NCI-H2227 (cell line): ENCODE data around the gene ATP6V0D1.

Source experiments
- DNase-seq: peaks from one replicate; lab custom pipeline; 2025; ENCODE audit not compliant: unreplicated experiment; lab: John Stamatoyannopoulos, UW

The ATP6V0D1 gene

DNA sequence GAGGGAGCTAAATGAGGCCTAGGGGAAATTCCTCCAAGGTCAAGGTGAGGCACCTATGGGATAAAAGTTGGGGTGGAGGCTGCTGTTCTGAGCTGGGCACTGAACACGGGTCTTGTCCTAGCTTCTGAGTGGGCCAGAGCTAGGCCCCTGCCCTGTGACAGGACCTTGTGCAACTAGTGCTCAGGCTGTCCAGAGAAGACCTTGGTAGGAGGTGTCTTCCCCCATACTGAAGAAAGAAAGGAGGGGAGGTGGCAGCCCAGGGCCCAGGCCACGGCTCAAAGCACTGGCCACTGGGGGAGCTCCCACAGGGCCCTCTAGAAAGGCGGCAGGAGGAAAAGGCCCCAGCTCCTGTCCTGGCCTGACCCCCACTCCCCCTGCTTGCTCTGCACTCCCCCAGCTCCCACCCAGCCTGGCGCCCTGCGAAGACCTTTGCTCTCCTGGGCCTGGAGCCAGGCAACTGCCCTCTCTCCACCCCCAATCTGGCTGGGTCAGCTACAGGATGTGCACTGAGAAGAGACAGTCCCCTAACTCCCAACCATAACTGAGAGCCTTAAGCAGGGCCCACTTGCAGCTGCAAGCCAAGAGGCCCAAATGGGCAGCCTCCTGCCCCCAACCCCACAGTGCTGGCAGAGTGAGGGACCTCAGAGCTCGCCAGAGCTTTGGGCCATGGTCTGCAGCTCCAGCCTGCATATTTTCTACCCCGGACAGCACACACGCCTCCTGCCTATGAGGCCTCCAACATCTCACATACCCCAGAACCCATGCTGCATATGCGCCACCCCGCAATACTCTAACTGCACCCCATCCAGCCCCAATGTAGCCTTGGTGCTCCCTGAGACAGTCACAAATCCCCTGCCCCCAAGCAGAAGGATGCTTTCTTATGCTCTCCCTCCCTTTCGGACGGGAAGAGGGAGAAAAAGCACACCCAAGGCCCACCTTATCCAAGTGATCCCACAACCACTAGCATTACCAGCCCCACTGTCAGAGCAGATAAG lies 34.7 kb downstream of the ATP6V0D1 start:
- no peak for DNase-seq

DNA sequence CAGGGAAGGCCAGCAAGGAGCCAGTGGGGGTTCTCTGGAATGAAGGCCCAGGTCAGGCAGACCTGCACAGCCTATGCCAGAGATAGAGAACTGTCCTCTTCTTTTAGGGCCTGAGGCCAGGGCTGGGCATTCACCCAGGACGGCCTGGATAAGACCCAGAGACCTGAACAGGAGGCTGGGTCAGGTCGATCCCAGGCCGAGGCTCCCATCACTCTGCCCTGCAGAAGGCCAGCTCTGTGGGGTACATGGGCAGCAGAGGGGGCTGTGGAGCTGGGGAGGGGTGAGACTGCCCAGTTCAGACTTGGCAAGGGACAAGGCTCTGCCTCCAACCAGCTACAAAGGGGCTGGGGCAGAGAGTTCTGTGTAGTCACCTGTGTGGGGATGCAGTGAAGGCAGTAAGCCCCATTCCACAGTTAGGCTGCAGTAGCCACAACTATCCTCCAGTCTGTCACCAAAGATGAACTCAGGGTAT lies 35.5 kb downstream of the ATP6V0D1 start:
- no peak for DNase-seq

DNA sequence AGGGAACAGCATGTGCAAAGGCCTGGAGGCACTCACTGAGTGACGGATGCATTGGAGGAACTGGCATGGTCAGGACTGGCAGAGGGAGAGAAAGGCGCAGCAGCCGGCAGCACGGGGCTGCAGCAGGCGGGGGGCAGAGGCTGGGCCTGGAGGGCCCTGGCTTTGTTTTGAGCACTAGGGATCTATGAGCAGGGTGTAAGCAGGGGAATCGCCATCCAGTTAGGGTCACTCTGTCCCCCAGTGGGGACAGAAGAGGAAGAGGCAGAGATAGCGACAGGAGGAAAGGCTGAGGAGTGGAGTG lies 35.9 kb downstream of the ATP6V0D1 start:
- no peak for DNase-seq

DNA sequence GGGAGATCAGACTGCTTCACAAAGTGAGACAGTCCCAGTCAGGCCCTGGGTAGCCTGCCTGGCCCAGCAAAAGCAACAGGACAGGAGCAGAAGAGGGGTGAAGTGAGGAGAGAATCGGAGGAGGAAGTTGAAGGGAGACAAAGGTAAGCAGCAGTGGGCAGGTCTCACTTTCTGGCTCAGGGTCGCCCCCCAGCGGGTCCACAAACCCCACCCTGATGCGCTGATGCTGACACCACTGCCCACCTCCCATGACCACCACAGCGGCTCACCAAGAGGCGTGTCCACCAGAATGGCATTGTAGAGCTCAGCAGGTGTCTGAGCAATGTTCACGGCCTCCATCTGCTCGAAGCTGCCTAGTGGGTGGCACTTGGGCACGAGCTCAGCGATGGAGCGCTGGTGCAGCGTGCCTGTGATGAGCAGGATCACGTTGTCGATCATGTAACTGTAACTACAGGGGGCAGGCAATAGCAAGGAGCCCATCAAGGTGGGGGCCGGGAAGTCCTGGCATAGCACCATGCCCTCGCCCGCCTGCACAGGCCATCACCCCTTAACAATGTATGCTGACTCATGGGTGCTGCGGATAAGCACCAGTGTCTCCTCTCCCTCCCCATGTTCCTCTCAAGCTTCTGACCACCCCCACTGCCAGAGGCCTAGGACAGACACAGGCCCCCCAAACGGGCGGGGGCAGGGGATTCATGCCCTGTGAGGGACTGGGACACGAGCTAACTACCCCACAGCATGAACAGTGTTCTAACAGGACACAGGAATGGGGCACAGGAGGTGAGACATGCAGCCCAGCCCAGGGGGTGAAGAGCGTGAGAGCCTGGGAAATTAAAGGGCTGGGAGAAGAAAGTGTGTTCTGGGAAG lies 36.5 kb downstream of the ATP6V0D1 start:
- DNase-seq: peak; percentile 3

DNA sequence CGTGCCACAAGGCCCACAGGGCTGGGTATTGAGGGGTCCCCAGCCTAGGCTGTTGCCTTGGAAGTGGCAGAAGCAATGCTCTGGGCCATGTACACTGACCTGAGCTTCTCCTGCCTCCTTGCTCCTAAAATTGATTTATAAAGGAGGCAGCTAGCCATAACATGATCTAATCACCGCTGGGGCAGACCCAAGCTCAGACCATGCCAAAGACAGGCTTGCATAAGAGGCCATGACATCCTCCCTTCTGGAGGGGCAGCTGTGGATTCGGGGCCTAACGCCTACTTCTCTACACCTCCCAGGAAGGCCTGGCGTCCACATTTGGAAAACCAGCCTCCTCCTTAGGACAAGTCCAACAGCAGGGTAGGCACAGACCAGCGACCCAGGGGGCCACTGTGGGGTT lies 37.7 kb downstream of the ATP6V0D1 start:
- no peak for DNase-seq

DNA sequence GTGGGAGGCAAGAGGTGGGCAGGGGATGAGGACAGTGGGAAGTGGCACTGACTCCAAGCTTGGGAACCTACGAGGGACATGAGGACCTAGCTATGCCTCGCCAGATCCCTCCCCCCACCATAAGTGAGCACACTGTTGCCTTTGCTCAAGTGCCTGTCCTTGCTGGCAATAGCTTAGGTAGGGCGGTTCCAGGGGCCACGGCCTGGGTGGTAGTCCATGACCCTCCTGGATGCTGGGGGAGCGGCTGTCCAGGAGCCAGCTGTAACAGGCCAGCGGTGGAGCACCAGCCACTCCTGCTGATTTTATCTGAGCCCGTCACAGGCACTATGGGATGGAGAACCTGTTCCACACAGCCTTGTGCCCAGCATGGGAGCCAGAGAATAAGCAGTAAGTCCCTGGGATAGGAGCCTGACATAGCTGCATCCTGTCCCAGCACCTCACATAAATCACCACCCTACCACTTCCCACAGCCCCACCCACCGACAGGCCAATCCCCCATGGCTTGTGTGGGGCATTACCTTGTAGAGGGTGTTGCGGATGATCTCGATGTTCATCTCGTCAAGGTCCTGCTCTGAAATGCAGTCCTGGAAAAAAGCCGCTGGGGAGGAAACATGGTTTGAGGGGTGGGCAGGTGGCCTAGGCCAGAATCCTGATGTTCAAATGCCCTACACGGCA lies 38.2 kb downstream of the ATP6V0D1 start:
- DNase-seq: no peak

DNA sequence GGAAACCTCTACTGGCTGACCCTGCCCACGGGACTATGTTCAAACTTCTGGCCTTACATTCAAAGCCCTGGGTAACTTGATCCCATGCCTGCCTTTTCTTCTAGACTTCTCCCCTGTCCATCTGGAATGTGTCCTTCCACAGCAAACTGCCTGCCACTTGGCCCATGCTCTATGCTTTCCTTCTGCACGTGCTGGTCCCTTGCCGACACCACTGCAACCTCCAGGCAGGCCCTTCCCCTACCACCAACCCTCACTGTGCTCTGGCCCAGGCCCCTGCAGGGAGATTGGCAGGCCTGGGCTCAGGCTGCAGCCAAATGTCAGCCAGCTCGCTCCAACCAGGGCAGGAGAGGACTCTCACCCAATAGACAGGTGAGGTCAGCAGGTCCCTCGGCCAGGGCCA lies 39.0 kb downstream of the ATP6V0D1 start:
- no peak for DNase-seq

DNA sequence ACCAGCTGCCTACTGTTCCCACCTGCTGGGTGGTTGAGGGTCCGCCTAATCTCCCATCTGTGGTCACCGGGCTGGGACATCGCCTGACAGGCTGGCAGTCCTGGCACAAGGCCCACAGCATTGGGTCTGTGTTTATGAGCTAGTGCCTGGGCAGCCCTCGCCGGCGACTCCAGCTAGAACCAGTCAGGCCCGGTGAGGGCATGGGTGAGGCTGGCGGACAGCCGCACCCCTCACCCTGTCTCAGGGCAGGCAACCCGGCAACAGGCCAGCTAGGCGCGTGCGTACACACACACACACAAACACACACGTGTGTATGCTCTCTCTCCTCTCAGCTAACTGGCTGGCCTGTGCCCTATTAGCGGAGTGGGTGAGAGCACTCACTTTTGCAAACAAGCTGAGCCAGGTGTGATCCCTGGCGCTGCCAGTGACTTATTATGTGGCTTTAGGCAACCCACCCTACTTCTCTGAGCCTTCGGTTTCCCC lies 39.6 kb downstream of the ATP6V0D1 start:
- DNase-seq: peak; percentile 33

DNA sequence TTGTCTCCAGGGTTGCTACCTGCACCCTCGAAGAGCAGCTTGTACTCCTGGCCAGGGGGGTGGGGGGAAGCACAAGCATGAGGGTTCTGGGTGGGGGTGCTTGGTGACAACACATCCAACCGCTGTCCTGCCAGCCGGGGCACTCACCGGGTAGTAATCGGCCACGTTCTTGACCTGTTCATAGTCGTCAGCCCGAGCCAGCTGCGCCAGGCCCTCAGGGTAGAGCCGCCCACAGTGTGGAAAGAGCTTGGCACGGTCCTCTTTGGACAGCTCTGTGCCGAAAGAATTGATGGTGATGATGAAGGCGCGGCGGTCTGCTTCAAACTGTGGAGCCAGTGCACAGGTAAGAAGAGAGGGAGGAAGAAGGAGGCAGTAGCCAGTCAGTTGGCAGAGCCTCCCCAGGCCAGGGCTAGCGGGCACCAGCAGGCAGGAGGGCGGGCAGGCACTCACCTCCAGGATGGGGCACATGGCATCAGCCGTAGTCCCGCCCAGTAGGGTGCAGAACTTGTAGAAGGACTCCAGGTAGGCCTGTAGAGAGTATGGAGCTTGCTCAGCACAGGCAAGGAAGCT lies 42.0 kb downstream of the ATP6V0D1 start:
- no peak for DNase-seq

DNA sequence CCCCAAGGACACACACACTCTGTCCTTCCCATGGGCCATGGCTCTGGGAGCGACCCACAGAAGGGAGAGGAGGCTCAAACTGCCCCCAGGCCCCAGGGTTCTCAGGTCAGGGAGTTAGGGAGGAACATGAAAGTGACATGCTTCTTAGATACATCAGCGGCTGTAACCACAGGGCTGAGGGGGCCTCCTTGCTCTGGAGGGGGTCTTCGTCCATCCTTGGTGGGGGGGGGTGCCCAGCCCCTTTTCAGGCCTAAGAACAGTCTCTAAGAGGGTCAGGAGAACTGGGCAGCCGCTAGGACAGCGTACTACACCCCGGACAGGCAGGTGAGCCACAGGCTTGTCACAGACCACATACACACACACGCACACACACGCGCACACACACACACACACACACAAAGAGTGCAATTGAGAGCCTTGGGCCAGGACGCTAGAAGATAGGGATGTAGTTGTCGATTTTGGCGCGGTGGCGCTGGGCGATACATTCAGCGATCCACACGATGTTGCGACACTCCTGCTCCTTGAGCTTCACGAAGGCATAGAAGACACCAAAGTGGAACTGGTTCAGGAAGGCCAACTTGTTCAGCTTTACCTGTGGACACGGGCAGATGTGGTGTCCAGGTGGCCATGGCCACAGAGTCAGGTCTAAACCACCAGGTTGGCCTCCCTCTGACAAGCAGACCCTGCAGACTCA lies 42.7 kb downstream of the ATP6V0D1 start:
- DNase-seq: no peak

DNA sequence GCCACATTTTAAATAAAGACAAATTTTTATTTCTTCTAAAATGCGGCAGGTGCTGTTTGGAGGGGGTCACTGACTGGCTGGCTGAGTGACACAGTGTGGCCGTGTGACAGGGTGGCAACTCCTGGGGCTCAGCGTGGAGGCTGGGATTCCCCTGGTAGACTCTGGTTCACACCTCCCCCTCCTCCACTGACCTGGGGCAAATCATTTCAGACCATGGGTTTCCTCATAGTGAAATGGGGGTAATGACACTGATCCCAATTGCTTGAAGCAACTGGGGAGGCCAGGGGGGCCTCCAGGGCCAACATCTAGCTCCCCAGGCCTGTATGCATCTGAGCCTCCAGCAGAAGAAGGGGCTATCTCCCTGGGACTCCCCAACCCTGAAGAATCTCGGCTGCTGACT lies 43.4 kb downstream of the ATP6V0D1 start:
- no peak for DNase-seq

DNA sequence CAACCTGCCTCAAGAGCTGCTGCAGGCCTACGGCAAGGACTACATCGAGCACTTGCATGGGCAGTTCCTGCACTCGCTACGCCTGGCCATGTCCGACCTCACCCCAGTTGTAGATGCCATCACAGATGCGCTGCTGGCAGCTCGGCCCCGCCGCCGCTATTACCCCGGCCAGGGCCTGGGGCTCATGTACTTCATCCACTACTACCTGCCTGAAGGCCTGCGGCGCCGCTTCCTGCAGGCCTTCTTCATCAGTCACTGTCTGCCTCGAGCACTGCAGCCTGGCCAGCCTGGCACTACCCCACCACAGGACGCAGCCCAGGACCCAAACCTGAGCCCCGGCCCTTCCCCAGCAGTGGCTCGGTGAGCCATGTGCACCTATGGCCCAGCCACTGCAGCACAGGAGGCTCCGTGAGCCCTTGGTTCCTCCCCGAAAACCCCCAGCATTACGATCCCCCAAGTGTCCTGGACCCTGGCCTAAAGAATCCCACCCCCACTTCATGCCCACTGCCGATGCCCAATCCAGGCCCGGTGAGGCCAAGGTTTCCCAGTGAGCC lies 44.2 kb downstream of the ATP6V0D1 start:
- DNase-seq: no peak

DNA sequence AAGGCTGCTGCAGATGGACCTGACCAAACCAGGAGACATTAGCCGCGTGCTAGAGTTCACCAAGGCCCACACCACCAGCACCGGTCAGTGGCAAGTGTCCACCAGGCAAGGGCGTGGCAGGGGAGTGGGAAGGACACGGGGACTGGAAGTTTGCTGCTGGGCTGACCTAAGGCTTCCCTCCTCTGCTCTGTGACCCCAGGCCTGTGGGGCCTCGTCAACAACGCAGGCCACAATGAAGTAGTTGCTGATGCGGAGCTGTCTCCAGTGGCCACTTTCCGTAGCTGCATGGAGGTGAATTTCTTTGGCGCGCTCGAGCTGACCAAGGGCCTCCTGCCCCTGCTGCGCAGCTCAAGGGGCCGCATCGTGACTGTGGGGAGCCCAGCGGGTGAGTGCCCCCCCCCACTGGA lies 45.2 kb downstream of the ATP6V0D1 start:
- DNase-seq: no peak

DNA sequence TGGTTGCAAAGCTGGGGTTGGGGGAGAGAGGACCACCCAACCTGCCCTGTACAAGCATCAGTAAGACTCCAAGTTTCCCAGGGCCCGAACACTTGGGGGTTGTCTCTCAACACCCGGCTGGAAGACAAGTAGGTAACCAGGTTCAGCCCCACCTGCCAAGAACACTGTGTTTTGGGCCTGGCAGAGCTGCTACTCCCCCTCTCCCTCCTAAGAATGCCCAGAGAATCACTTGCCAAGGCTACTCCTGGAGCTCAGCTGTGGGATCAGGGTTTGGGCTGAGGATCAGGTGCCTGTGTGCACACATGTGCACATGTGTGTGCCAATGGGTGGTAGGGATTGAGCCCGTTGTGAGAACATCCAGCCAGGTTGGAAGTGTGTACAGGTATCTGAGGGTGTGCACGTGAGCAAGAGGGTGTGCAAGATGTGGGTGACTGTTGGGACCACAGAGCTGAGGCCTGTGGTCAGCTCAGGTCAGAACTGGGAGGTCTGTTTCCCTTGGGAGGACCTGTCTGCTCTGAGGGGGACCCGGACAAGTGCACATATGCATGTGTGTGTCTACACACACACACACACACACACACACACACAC lies 47.7 kb downstream of the ATP6V0D1 start:
- no peak for DNase-seq

DNA sequence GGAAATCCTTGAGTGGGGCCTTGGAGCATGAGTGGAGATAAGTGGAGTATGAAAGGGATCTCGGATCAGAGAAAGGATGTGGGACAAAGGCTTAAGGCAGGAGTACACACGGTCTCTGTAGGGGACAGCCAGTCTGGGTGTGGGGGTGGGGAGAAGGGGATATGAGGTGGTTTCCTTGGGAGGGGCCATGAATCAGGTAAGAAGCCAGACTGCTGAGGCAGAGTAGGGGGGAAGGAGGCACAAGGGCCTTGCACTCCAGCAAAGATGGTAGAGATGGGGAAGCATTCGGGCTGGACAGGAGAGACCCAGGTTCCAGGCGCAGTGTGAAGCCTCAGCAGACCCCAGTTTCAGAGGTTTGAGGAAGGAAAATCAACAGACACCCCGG lies 48.5 kb downstream of the ATP6V0D1 start:
- DNase-seq: no peak

DNA sequence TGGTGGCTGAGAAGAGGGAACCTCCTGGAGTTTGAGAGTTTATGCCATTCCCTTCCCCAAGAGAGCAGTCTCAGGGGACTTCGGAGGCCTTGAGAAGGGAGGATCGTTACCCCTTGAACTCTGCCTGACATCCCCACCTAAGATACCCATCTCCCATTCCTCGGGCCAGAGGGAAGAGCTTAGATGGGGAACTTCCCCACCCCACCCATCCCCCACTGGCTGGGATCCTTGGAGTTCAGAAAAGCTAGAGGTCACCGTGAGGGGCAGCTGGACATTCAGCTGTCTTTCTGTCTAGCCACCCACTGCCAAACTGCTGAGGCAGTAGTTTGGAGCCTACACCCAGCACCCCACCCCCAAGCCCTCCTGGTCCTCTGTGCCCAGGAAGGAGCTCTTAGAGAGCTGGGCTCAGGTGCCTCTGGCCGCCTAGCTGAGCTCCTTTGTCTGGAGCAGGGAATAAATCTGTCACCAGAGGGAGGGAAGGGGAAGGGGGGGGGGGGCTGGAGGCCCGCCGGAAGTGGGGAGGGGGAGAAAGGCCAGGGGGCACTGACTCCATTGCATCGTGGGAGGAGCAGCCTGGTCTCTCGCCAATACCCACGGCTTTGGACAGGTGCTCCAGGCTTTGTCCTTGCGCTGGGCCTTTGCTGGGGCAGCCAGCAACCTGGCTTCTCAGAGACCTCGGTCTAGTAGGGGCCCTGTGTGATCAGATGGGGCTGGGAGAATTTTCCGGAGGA lies 49.0 kb downstream of the ATP6V0D1 start:
- peak; percentile 19 for DNase-seq

DNA sequence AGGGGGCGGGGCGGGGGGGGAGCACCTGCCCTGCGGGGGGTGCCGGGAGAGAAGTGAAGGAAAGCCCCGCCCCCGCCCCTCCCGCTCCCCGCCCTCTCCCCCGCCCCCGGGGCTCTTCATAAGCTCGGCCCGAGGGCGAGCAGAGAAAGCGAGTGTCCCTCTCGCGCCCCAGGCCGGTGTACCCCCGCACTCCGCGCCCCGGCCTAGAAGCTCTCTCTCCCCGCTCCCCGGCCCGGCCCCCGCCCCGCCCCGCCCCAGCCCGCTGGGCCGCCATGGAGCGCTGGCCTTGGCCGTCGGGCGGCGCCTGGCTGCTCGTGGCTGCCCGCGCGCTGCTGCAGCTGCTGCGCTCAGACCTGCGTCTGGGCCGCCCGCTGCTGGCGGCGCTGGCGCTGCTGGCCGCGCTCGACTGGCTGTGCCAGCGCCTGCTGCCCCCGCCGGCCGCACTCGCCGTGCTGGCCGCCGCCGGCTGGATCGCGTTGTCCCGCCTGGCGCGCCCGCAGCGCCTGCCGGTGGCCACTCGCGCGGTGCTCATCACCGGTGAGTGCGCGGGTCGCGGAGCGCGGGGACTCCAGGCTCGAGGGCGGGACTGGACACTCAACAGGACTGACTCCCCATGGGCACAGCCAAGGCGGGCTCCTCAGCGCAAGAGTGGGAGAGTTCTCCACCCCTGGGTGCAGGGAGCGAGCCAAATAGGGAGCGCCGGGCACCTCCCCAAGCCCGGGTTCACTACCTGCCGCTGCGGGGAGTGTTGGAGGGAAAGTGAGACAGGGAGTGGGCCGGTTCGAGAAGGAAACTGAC lies 49.8 kb downstream of the ATP6V0D1 start, which contains the start of gene HSD11B2:
HSD11B2 (plus strand) TSS at position 145 of the 798 bp plus-strand sequence; CDS start at position 273, 128 bp downstream.
- DNase-seq: peak; percentile 78

DNA sequence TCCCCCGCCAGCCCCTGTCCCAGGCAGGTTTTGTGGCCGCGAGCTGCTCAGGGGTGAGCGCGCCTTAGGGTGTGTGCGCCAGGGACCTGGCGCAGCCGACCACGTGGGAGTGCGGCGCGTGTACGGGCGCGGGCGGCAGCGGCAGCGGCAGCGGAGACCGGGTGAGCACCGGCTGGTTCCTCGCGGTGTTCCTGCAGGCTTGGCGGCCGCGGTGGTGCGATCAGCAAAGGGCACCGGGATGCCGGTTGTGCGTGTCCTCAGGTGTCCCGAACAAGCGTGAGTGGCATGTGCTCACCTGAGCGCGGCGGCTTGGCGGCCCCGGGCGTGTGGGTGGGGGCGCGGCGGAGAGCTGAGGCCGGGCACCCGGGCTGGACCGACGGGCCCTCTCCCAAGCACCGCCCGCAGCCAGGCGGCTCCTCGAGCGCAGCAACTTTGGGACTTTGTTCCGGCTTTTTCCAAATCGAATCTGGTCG lies 50.4 kb downstream of the ATP6V0D1 start:
- peak; percentile 43 for DNase-seq
